Keratinocyte (primary cell): ENCODE measurements around the gene SLC34A3.
"Not testable (repeated sequence)": the region's sequence is repeated elsewhere in the genome, so short reads cannot be mapped to it uniquely, and the experiment has no call there.

ENCODE experiments used
- CTCF ChIP-seq, 3 experiments: IDR thresholded peaks in 1 of 3; conservative IDR thresholded peaks in 1 of 3; optimal IDR thresholded peaks in 1 of 3; 2 replicates in 2 of 3; 3 replicates in 1 of 3; pipeline versions ENCODE3 to v1.5.1; 2011; ENCODE audit warnings: low read length in 3 of 3, mild to moderate bottlenecking in 3 of 3, moderate library complexity in 2 of 3, control low read depth in 1 of 3, inconsistent platforms in 1 of 3; ENCODE audit not compliant: insufficient read depth in 2 of 3; ENCODE audit errors: extremely low read depth in 1 of 3
- EZH2 ChIP-seq: IDR thresholded peaks from one replicate; pipeline ENCODE4 v1.6.1; 2012; ENCODE audit warnings: inconsistent platforms, mild to moderate bottlenecking, low read length, moderate library complexity

GRCh38 chr9:137239541-137240200 lies 9.0 kb downstream of the SLC34A3 start:
- not testable (repeated sequence) for TF ChIP-seq EZH2; CTCF (optimal IDR thresholded peaks at IDR 0.05 in 1 of 3, IDR thresholded peaks at IDR 0.05 in 1 of 3, conservative IDR thresholded peaks at IDR 0.05 in 1 of 3; ENCODE audit: extremely low read depth in 1 of 3, insufficient read depth in 2 of 3, low read length in 3 of 3)
